Measurements from ENCODE around the gene P2RX2. TPM values are rescaled to one million over a fixed set of nuclear protein-coding genes. Genes with fewer than 3 reads are reported as not detected.

P2RX2 gene
- total and polyA plus RNA-seq, 8 donors, result 0.08 to 12.0 (median 0.37) TPM; not detected in 3

DNA sequence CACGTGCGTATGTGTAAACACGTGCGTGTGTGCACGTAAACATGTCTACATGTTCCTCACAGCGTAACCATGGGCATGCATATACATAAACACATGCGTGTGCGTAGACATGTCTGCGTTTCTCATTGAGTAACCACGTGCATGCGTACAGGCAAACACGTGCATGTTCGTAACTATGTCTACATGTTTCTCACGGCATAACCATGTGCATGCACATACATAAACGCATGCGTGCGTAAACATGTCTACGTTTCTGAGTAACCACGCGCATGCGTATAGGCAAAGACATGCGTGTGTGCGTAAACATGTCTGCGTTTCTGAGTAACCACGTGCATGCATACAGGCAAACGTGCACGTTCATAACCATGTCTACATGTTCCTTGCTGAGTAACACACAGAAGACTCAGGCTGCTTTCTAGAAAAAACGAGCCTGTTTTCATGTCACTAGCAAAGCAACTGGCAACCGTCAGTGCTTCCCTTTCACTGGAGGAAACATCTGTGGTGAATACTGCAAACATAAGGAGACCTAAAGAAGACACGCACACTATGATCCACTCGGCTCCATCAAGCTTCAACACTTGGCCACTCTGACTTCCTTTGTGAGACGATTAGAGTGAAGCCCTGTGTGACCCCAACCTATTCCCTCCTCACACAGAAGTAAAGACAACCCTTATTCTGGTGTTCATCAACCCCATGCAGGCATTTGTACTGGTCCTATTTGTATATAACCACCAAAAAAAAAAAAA is 39.7 kb downstream of the P2RX2 start:
- Histone ChIP-seq H3K9me3 (no peaks in the 10 kb centered on the region), H3K4me3 (no peak overlapping the region), H3K27me3 (no peaks in the 10 kb centered on the region), H3K27ac (no peak overlapping the region), H3K36me3 (peaks cover 3 to 44% (median 7%) of the 10 kb centered on the region in 3 donors), H3K4me1 (no peaks in the 10 kb centered on the region)
- ATAC-seq, result no peak
- WGBS, 2 donors, result 93 to 95% methylated on average over 32 of the region's 32 CpGs
- FAIRE-seq, result no peak
- DNase-seq, result no peak
- intact Hi-C loops (cut with DNase I), result no loop called here
- TF ChIP-seq, protein P1, sequence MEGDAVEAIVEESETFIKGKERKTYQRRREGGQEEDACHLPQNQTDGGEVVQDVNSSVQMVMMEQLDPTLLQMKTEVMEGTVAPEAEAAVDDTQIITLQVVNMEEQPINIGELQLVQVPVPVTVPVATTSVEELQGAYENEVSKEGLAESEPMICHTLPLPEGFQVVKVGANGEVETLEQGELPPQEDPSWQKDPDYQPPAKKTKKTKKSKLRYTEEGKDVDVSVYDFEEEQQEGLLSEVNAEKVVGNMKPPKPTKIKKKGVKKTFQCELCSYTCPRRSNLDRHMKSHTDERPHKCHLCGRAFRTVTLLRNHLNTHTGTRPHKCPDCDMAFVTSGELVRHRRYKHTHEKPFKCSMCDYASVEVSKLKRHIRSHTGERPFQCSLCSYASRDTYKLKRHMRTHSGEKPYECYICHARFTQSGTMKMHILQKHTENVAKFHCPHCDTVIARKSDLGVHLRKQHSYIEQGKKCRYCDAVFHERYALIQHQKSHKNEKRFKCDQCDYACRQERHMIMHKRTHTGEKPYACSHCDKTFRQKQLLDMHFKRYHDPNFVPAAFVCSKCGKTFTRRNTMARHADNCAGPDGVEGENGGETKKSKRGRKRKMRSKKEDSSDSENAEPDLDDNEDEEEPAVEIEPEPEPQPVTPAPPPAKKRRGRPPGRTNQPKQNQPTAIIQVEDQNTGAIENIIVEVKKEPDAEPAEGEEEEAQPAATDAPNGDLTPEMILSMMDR (IDR thresholded peaks at IDR 0.05), result no peak

DNA sequence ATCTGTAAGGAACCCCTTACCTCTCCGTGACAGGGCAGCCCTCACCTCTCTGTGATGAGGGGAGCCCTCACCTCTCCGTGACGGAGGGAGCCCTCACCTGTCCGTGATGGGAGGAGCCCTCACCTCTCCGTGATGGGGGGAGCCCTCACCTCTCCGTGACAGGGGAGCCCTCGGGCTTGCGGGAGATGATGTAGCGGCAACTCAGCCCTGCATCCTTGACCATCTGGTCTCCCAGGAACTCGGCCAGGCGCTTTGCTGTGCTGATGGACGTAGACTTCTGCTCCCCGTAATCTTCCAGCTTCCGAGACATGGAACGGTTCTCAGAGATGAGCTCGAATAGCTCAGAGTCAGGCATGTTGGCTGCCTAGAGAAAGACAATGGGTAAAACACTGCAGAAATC is 40.6 kb downstream of the P2RX2 start:
- DNase-seq, result no peak
- no peak overlapping the region for H3K4me3 ChIP-seq
- no peak overlapping the region for H3K27ac ChIP-seq
- WGBS, 2 donors, result 94 to 96% methylated on average over 16 of the region's 16 CpGs
- no peaks in the 10 kb centered on the region for H3K4me1 ChIP-seq
- no peaks in the 10 kb centered on the region for H3K27me3 ChIP-seq
- H3K9me3 ChIP-seq, result no peaks in the 10 kb centered on the region
- FAIRE-seq, result no peak
- intact Hi-C loops (cut with DNase I), result no loop called here
- TF ChIP-seq, protein P1 (IDR thresholded peaks at IDR 0.05), result no peak
- peaks cover 3 to 44% (median 7%) of the 10 kb centered on the region in 3 donors for H3K36me3 ChIP-seq
- ATAC-seq, result no peak

DNA sequence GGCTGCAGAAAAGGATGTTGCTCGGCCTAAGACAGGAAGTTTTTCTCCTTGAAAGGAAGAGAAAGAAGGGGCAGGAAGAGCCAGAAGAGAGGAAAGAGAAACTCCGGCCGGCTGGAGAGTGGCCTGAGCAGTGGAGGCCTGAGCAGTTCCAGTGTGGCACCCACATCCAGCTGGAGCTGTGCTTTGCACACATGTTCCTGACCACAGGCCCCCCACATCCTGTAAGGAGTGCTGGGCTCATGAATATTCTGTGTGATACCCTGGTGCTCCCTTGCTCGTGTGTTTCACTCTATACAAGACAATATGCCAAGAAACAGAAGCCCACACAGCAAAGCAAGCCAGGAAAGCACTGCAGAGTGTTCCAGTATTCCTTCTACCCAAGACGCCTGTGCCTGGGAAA is 41.5 kb downstream of the P2RX2 start:
- FAIRE-seq, result no peak
- Histone ChIP-seq H3K27ac (no peak overlapping the region), H3K27me3 (no peaks in the 10 kb centered on the region), H3K4me1 (no peaks in the 10 kb centered on the region), H3K4me3 (no peak overlapping the region), H3K36me3 (peaks cover 3 to 44% (median 7%) of the 10 kb centered on the region in 3 donors), H3K9me3 (no peaks in the 10 kb centered on the region)
- TF ChIP-seq, protein P1 (IDR thresholded peaks at IDR 0.05), result no peak
- intact Hi-C loops (cut with DNase I), result no loop called here
- WGBS, 2 donors, result 85 to 92% methylated on average over 5 of the region's 5 CpGs
- no peak for DNase-seq
- no peak for ATAC-seq

DNA sequence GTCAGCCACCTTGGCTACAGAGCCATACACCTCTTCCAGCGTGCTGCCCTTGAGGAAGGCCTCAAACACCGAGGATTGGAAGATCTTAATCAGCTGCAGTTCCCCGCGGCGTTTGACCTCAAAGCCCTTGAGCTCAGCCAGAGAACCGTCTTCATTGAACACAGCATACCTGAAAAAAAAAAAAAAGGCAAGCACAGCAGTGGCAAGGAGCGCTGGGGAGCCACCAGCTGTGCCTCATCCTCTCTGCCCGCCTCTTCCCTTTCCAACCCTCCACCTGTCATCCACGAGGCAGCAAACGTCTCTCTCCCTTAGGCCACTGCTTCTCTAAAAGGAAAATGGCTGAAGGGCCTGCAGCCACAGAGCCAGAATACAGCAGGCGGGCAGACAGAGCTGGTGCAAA is 42.4 kb downstream of the P2RX2 start:
- H3K4me3 ChIP-seq, result no peak overlapping the region
- ATAC-seq, result no peak
- 86 to 92% methylated on average over 11 of the region's 11 CpGs for WGBS, 2 donors
- DNase-seq, result no peak
- TF ChIP-seq, protein P1 (IDR thresholded peaks at IDR 0.05), result no peak
- intact Hi-C loops (cut with DNase I), result no loop called here
- H3K27me3 ChIP-seq, result no peaks in the 10 kb centered on the region
- H3K27ac ChIP-seq, result no peak overlapping the region
- no peaks in the 10 kb centered on the region for H3K9me3 ChIP-seq
- no peak for FAIRE-seq
- no peaks in the 10 kb centered on the region for H3K4me1 ChIP-seq
- H3K36me3 ChIP-seq, result peaks cover 3 to 44% (median 7%) of the 10 kb centered on the region in 3 donors

DNA sequence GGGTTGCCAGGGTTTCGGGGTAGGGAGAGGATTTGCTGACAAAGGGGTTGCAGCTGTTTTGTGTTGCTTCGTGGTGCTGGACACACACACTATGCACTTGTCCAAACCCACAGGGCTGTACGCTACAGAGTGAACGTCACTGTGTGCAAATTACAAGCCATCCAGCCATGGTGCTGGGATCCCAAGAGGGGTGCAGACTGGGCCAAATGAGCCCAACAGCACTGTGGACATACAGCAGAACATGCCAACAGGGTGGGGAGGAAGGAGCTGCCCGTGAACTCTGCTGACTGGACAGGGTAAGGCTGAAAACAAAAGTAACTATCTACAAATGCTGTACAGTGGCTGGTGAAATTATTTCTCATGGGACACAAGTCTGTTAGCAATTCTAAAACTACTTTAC is 43.4 kb downstream of the P2RX2 start:
- Histone ChIP-seq H3K9me3 (no peaks in the 10 kb centered on the region), H3K4me1 (no peaks in the 10 kb centered on the region), H3K27ac (no peak overlapping the region), H3K36me3 (peaks cover 3 to 43% (median 7%) of the 10 kb centered on the region in 3 donors), H3K4me3 (no peak overlapping the region), H3K27me3 (no peaks in the 10 kb centered on the region)
- peak in 1 of 4 donors; percentile 17 for ATAC-seq
- FAIRE-seq, result no peak
- 89 to 94% methylated on average over 5 of the region's 5 CpGs for WGBS, 2 donors
- no peak for DNase-seq
- intact Hi-C loops (cut with DNase I), result no loop called here
- TF ChIP-seq, protein P1 (IDR thresholded peaks at IDR 0.05), result no peak
